Aorta (tissue), 5 donors: ENCODE measurements around the gene OPN4. TPM values are rescaled to one million over a fixed set of nuclear protein-coding genes. Genes with fewer than 3 reads are reported as not detected.
A peak's percentile ranks its signal among the peaks of the same experiment; 100 is the strongest.

Source experiments
- ATAC-seq: fragments of 200-7000 bp; cut with Tn5 transposase; one replicate; pipeline ENCODE4 v1.9.1; 2022; ENCODE audit warnings: moderate library complexity; ENCODE audit not compliant: low FRiP score
- DNase-seq, 2 donors: peaks; one replicate each; pipeline ENCODE4 v3.0.0-alpha.2; 2020
- H3K27ac ChIP-seq, 2 donors: one replicate each; pipeline ENCODE4 v1.5.1; 2013; ENCODE audit warnings: low read length in 2 of 2, mild to moderate bottlenecking in 2 of 2, moderate library complexity in 2 of 2, control low read depth in 1 of 2, inconsistent platforms in 1 of 2, low read depth in 1 of 2
- H3K27me3 ChIP-seq, 2 donors: one replicate each; pipeline ENCODE4 v1.6.1; 2013; ENCODE audit warnings: control low read depth in 1 of 2, low read length in 1 of 2, mild to moderate bottlenecking in 1 of 2, moderate library complexity in 1 of 2; ENCODE audit not compliant: insufficient read depth in 2 of 2, control insufficient read depth in 1 of 2
- H3K36me3 ChIP-seq, 2 donors: one replicate each; pipeline ENCODE4 v1.6.1; 2013; ENCODE audit warnings: control low read depth in 1 of 2, low read length in 1 of 2, mild to moderate bottlenecking in 1 of 2; ENCODE audit not compliant: insufficient read depth in 2 of 2, control insufficient read depth in 1 of 2
- H3K4me1 ChIP-seq, 2 donors: one replicate each; pipeline ENCODE4 v1.6.1; 2013; ENCODE audit warnings: low read length in 2 of 2, control low read depth in 1 of 2, mild to moderate bottlenecking in 1 of 2, moderate library complexity in 1 of 2; ENCODE audit not compliant: insufficient read depth in 2 of 2, control insufficient read depth in 1 of 2
- H3K4me3 ChIP-seq, 2 donors: one replicate each; pipeline ENCODE4 v1.5.1; 2013; ENCODE audit warnings: low read length in 2 of 2, control low read depth in 1 of 2, mild to moderate bottlenecking in 1 of 2
- H3K9me3 ChIP-seq: one replicate; pipeline ENCODE4 v1.6.1; 2013; ENCODE audit warnings: mild to moderate bottlenecking, low read length; ENCODE audit not compliant: control insufficient read depth
- WGBS, 2 donors: extraction: QIAGEN DNeasy Blood & Tissue Kit; methylation state at CpG; one replicate each; pipeline ENCODE4 v1.1.7; 2013; 5-methylcytosine and 5-hydroxymethylcytosine counted together
- intact Hi-C, 2 donors: fragments of 100-400 bp; cut with DNase I; formaldehyde crosslinking; loops; one replicate each; pipeline versions ENCODE4 v1.14.2 to v1.15.0; 2022
- polyA plus RNA-seq, 2 donors: library from polyadenylated mRNA; stranded (reverse); fragments of 200-250 nt; gene quantifications; one replicate each; pipeline ENCODE4 v1.2.3, GENCODE V29; 2013
- total RNA-seq, 2 donors: library from RNA; stranded (reverse); fragmentation: NEBNext Ultra II Directional; extraction: Animal tissue kit (Norgen Biotek cat#: 25700); gene quantifications; one replicate each; pipeline ENCODE4 v1.2.1, GENCODE V29; 2021
- donor health status: healthy with polysubstance abuse.
- donor health status: Bipolar disorder and iron deficiency.
- donor health status: DM: no; HTN: no; CAD: no.
- donor health status: DM: no; HTN: no; CAD: no.
- donor health status: DM: yes; HTN: yes; CAD: no.

The OPN4 gene
- total and polyA plus RNA-seq, 4 donors: 0.36 TPM; not detected in 3

- no peak for ATAC-seq
- peak; percentile 36 to 64 for DNase-seq
- no peak overlapping the region for H3K27ac ChIP-seq
- no peak overlapping the region for H3K4me3 ChIP-seq
- no peaks in the 10 kb centered on the region for H3K36me3 ChIP-seq
- H3K27me3 ChIP-seq: no peaks in the 10 kb centered on the region
- intact Hi-C loops: no loop called here
- WGBS, 2 donors: 84 to 86% methylated on average over 10 of the region's 10 CpGs
- H3K4me1 ChIP-seq: peaks cover 0 to 3% of the 10 kb centered on the region in 2 donors
- no peaks in the 10 kb centered on the region for H3K9me3 ChIP-seq
Measured at GRCh38 chr10:86663576-86664339, 9.4 kb downstream of the OPN4 start.

GRCh38 chr10:86664341-86665217, 10.2 kb downstream of the OPN4 start:
- Histone ChIP-seq H3K27me3 (no peaks in the 10 kb centered on the region), H3K27ac (no peak overlapping the region), H3K36me3 (no peaks in the 10 kb centered on the region), H3K4me1 (peaks cover 0 to 3% of the 10 kb centered on the region in 2 donors), H3K9me3 (no peaks in the 10 kb centered on the region), H3K4me3 (no peak overlapping the region)
- ATAC-seq: no peak
- intact Hi-C loops: loop anchor here in 1 of 2 donors (5.0 kb wide), 1 partner anchor 262 kb away; no protein-coding TSS in a partner anchor
- DNase-seq: peak in 1 of 2 donors; percentile 18
- 51 to 57% methylated on average over 13 of the region's 13 CpGs for WGBS, 2 donors

- no peak overlapping the region for H3K4me3 ChIP-seq
- H3K36me3 ChIP-seq: no peaks in the 10 kb centered on the region
- H3K27ac ChIP-seq: no peak overlapping the region
- no peaks in the 10 kb centered on the region for H3K27me3 ChIP-seq
- H3K9me3 ChIP-seq: no peaks in the 10 kb centered on the region
- ATAC-seq: no peak
- peaks cover 0 to 3% of the 10 kb centered on the region in 2 donors for H3K4me1 ChIP-seq
- 92 to 95% methylated on average over 7 of the region's 7 CpGs for WGBS, 2 donors
- no peak for DNase-seq
- intact Hi-C loops: loop anchor here in 1 of 2 donors (5.0 kb wide), 1 partner anchor 263 kb away; no protein-coding TSS in a partner anchor
Measured at GRCh38 chr10:86665218-86665607, 10.9 kb downstream of the OPN4 start.

DNA sequence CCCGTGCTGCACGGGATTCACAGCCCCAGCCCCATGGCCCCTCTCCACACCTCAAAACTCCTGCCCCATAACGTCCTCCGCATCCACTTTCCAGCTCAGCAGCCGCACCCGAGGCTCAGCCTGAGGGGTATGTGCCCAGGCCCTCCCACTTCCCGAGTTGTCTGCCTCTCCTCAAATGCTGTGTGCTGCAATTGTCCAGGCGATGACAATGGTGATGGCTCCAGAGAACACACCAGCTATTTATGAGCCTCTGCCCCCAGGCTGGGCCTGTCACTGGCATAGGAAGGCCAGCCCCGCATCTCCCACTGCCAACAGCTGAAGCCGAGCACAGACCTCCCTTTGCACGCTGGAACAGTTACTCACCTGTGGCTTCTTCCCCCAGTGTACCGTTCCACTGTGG, 11.5 kb downstream of the OPN4 start:
- ATAC-seq: no peak
- no peaks in the 10 kb centered on the region for H3K27me3 ChIP-seq
- intact Hi-C loops: loop anchor here in 1 of 2 donors (5.0 kb wide), 1 partner anchor 264 kb away; no protein-coding TSS in a partner anchor
- H3K27ac ChIP-seq: no peak overlapping the region
- no peak for DNase-seq
- no peaks in the 10 kb centered on the region for H3K9me3 ChIP-seq
- H3K4me1 ChIP-seq: peaks cover 0 to 3% of the 10 kb centered on the region in 2 donors
- WGBS, 2 donors: 89 to 91% methylated on average over 12 of the region's 12 CpGs
- no peak overlapping the region for H3K4me3 ChIP-seq
- H3K36me3 ChIP-seq: no peaks in the 10 kb centered on the region

- no peak overlapping the region for H3K4me3 ChIP-seq
- DNase-seq: no peak
- WGBS, 2 donors: 58 to 73% methylated on average over 7 of the region's 7 CpGs
- no peaks in the 10 kb centered on the region for H3K27me3 ChIP-seq
- peak overlapping the region in 1 of 2 donors; percentile 78 for H3K27ac ChIP-seq
- no peak for ATAC-seq
- intact Hi-C loops: loop anchor here in 1 of 2 donors (5.0 kb wide), 1 partner anchor 264 kb away; no protein-coding TSS in a partner anchor
- H3K36me3 ChIP-seq: no peaks in the 10 kb centered on the region
- H3K4me1 ChIP-seq: peaks cover 0 to 3% of the 10 kb centered on the region in 2 donors
- H3K9me3 ChIP-seq: no peaks in the 10 kb centered on the region
Measured at GRCh38 chr10:86666538-86666937, 12.2 kb downstream of the OPN4 start.

DNA sequence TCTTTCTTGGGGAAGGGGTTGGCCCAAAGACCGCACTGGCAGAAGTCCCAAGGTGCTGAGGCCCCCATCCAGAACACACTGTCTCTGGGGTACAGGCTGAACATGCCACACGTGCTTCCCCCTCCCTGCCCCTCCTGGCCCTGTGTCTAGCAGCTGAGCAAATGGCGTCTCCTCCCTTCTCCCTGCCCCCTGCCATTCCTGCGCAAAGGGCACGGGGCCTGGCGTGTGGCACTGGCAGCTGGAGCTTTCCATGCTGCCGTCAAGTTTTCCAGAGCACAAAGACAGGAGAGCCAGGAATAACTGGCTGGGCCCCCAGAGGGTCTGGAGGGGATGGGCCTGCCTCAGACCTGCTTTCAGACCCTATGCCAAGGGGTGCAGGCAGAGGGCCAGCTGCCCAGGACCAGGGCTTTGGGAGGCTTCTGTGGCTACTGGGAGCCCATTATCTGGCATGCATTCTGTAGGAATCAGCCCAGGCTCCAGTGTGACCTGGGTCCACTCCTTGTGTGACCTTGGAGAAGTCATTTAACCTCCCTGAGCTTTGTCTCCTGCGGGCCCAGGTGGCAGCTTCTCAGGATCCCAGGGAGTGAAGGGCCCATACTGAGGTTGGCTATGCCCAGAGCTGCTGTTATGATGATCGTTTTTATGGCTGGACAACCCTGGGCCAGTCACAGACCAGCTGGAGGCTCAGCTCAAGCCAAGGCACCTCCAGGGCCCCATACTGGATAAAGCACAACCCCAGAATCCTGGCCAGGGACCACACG, 13.3 kb downstream of the OPN4 start:
- peaks cover under 1 to 3% of the 10 kb centered on the region in 2 donors for H3K4me1 ChIP-seq
- no peak overlapping the region for H3K4me3 ChIP-seq
- WGBS, 2 donors: 9 to 13% methylated on average over 10 of the region's 10 CpGs
- H3K36me3 ChIP-seq: no peaks in the 10 kb centered on the region
- intact Hi-C loops: loop anchor here in 1 of 2 donors (5.0 kb wide), 1 partner anchor 265 kb away; no protein-coding TSS in a partner anchor
- DNase-seq (peak; percentile 67 to 86), ATAC-seq (peak; percentile 38)
- no peaks in the 10 kb centered on the region for H3K9me3 ChIP-seq
- no peaks in the 10 kb centered on the region for H3K27me3 ChIP-seq
- peak overlapping the region; percentile 78 to 93 for H3K27ac ChIP-seq

DNA sequence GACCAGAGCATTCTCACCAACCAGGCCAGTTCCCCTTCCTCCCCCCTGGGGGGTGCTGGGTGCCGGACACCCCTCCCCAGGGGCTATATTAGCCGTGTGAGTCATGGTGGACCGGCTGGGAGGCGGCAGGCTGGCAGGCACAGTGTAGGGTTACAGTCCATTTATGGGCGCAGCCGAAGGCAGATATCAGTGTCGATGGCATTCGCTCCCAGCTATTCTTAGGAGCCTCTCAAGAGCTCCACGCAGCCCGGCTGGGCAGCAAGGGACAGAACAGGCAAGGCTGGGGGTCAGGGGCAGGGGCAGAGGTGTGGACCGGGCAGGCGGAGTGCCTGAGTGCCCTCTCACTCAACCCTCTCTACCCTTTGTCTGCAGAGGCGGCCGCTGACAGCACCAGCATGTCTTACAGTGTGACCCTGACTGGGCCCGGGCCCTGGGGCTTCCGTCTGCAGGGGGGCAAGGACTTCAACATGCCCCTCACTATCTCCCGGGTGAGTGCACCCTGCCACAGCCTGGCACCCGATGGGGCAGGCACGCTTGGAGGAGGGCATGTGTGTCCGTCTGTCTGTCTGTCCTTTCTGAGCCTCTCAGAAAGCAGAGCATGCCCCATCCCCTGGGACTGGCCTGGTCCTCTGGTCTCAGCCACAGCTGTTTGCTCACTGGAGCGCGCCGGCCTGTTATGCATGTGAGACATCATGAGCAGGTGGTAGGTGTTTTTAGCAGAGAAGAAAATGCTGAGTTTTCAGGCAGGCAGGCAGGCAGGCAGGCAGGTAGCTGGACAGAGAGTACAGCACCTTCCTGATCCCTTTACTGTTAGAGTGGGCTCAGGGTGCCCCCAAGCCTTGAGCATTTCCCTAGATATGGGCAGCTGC, 14.2 kb downstream of the OPN4 start, which contains the start of gene LDB3:
Gene LDB3, plus strand, starts transcription at position 215 of the 869 bp plus-strand sequence. Its CDS starts 181 bp downstream, at position 396.
- 4 to 9% methylated on average over 23 of the region's 23 CpGs for whole genome bisulfite sequencing, 2 donors

More for the DNA sequence above, 14.2 kb downstream of the OPN4 start, which contains the start of gene LDB3:
- ATAC-seq: peak; percentile 82
- intact Hi-C loops: loop anchor here in 1 of 2 donors (5.0 kb wide), 1 partner anchor 266 kb away; no protein-coding TSS in a partner anchor
- H3K4me3 ChIP-seq: peak within 1 kb of the TSS; percentile 33 to 35
- H3K36me3 ChIP-seq: no peaks in the 10 kb centered on the region
- H3K27ac ChIP-seq: peak within 1 kb of the TSS; percentile 85 to 93
- H3K9me3 ChIP-seq: no peaks in the 10 kb centered on the region
- DNase-seq: peak; percentile 85 to 92
- H3K4me1 ChIP-seq: peaks cover 3 to 6% of the 10 kb centered on the region in 2 donors
- H3K27me3 ChIP-seq: no peaks in the 10 kb centered on the region
